CD4-positive, alpha-beta T cell (primary cell): ENCODE data around the gene AXDND1. TPM values are rescaled to one million over a fixed set of nuclear protein-coding genes. Genes with fewer than 3 reads are reported as not detected.
"Not testable (repeated sequence)": the region's sequence is repeated elsewhere in the genome, so short reads cannot be mapped to it uniquely, and the experiment has no call there.

Experiments
- ATAC-seq: fragments of 200-7000 bp; cut with Tn5 transposase; one replicate; pipeline ENCODE4 v1.10.0; 2022; ENCODE audit warnings: mild to moderate bottlenecking; ENCODE audit not compliant: poor library complexity
- CTCF ChIA-PET: fragments of 350-600 bp; sonication (Branson Sonifier 250); formaldehyde crosslinking; loops from one replicate; lab custom pipeline; 2021; ENCODE audit warnings: antibody characterized with exemption, inconsistent platforms; lab: Charles Lee
- POLR2A ChIA-PET: fragments of 350-600 bp; sonication (Branson Sonifier 250); formaldehyde crosslinking; loops from one replicate; lab custom pipeline; 2021; ENCODE audit warnings: antibody characterized with exemption, inconsistent platforms; lab: Charles Lee
- DNase-seq, 14 experiments: peaks; one replicate each; pipeline ENCODE4 v3.0.0-alpha.2; 2013 to 2020; ENCODE audit warnings: mixed read lengths in 2 of 14
- H3K27ac ChIP-seq, 2 donors: one replicate each; pipeline versions ENCODE4 v1.5.1 to v1.7.0; 2013; ENCODE audit warnings: low read length in 2 of 2, low read depth in 1 of 2, mild to moderate bottlenecking in 1 of 2
- H3K27me3 ChIP-seq, 2 experiments: 1 replicate in 1 of 2; 2 replicates in 1 of 2; pipeline versions ENCODE4 v1.6.1 to v1.7.0; 2013; ENCODE audit warnings: low read length in 2 of 2, control low read depth in 1 of 2, mild to moderate bottlenecking in 1 of 2, moderate library complexity in 1 of 2; ENCODE audit not compliant: insufficient read depth in 2 of 2, control insufficient read depth in 1 of 2
- H3K36me3 ChIP-seq: one replicate; pipeline ENCODE4 v1.6.1; 2013; ENCODE audit warnings: low read length, control low read depth; ENCODE audit not compliant: insufficient read depth
- H3K4me1 ChIP-seq: one replicate; pipeline ENCODE4 v1.6.1; 2013; ENCODE audit warnings: low read length, control low read depth; ENCODE audit not compliant: insufficient read depth
- H3K4me3 ChIP-seq: one replicate; pipeline ENCODE4 v1.5.1; 2013; ENCODE audit warnings: mild to moderate bottlenecking, low read length, moderate library complexity
- H3K9me3 ChIP-seq, 2 experiments: 1 replicate in 1 of 2; 2 replicates in 1 of 2; pipeline versions ENCODE4 v1.6.1 to v1.7.0; 2013; ENCODE audit warnings: low read length in 2 of 2, mild to moderate bottlenecking in 2 of 2, control low read depth in 1 of 2, moderate library complexity in 1 of 2; ENCODE audit not compliant: control insufficient read depth in 1 of 2, insufficient read depth in 1 of 2
- H3K27ac Mint-ChIP-seq: one replicate; pipeline ENCODE4 v1.8.0; 2020; ENCODE audit warnings: mixed read lengths
- H3K27me3 Mint-ChIP-seq: one replicate; pipeline ENCODE4 v1.8.0; 2021; ENCODE audit warnings: mixed read lengths
- H3K36me3 Mint-ChIP-seq: one replicate; pipeline ENCODE4 v1.8.0; 2021; ENCODE audit warnings: low read depth, mixed read lengths
- H3K4me1 Mint-ChIP-seq: one replicate; pipeline ENCODE4 v1.8.0; 2021; ENCODE audit warnings: low read depth, mixed read lengths
- H3K4me3 Mint-ChIP-seq: one replicate; pipeline ENCODE4 v1.8.0; 2020; ENCODE audit warnings: mild to moderate bottlenecking, mixed read lengths
- H3K9me3 Mint-ChIP-seq: one replicate; pipeline ENCODE4 v1.8.0; 2020; ENCODE audit warnings: mixed read lengths
- intact Hi-C, 2 experiments: fragments of 100-400 bp; cut with DNase I in 1 of 2; cut with micrococcal nuclease in 1 of 2; formaldehyde crosslinking; loops; one replicate each; pipeline versions ENCODE4 v1.15.1 to v1.9.0; 2023 to 2025; cut with DNase I, micrococcal nuclease
- total RNA-seq, 174 experiments: library from RNA in 2 of 174; stranded (reverse) in 2 of 174; gene quantifications; one replicate each; pipeline ENCODE4 v1.2.3 and lab custom pipeline; 2021 to 2026
- TF ChIP-seq, protein P1 (sequence below): fragments of 200-600 bp; IDR thresholded peaks from one replicate; pipeline ENCODE4 v1.8.0; 2022; ENCODE audit warnings: antibody characterized with exemption, mild to moderate bottlenecking

Gene AXDND1
- total RNA-seq, 2 experiments from 2014 or later: 1.1 TPM

DNA sequence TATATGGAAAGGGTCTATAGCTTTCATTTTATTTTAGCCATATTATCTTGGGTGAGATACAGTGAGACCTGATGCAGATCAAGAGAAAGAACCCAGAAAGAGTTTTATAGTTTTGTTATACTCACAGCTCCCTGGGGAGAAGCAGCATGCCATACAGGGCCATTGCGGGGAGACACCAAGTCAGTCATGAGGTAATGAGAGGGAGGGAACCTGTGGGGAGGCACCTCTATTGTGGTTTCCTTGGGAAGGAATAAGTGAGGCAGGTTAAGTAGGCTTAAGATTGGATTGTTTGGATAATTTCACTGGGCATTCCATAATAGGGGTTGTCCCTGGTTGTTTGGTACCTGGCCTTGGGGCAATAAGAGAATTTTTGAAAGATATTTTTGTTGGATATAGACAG is 19.7 kb downstream of the AXDND1 start:
- intact Hi-C loops: no loop called here
- Mint-ChIP-seq H3K36me3 (no peaks in the 10 kb centered on the region), H3K4me3 (no peak overlapping the region), H3K27me3 (no peaks in the 10 kb centered on the region), H3K27ac (no peak overlapping the region), H3K4me1 (no peaks in the 10 kb centered on the region), H3K9me3 (no peaks in the 10 kb centered on the region)
- TF ChIP-seq, protein P1, sequence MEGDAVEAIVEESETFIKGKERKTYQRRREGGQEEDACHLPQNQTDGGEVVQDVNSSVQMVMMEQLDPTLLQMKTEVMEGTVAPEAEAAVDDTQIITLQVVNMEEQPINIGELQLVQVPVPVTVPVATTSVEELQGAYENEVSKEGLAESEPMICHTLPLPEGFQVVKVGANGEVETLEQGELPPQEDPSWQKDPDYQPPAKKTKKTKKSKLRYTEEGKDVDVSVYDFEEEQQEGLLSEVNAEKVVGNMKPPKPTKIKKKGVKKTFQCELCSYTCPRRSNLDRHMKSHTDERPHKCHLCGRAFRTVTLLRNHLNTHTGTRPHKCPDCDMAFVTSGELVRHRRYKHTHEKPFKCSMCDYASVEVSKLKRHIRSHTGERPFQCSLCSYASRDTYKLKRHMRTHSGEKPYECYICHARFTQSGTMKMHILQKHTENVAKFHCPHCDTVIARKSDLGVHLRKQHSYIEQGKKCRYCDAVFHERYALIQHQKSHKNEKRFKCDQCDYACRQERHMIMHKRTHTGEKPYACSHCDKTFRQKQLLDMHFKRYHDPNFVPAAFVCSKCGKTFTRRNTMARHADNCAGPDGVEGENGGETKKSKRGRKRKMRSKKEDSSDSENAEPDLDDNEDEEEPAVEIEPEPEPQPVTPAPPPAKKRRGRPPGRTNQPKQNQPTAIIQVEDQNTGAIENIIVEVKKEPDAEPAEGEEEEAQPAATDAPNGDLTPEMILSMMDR: no peak
- Histone ChIP-seq H3K36me3 (no peaks in the 10 kb centered on the region), H3K27ac (no peak overlapping the region), H3K9me3 (no peaks in the 10 kb centered on the region), H3K4me3 (no peak overlapping the region), H3K27me3 (no peaks in the 10 kb centered on the region), H3K4me1 (no peaks in the 10 kb centered on the region)
- DNase-seq: no peak
- ChIA-PET POLR2A (no interaction called here), CTCF (interaction anchor here (1.0 kb wide), 1 partner anchor 10 kb away, joined by 4 read pairs; no protein-coding TSS in a partner anchor)
- ATAC-seq: no peak

DNA sequence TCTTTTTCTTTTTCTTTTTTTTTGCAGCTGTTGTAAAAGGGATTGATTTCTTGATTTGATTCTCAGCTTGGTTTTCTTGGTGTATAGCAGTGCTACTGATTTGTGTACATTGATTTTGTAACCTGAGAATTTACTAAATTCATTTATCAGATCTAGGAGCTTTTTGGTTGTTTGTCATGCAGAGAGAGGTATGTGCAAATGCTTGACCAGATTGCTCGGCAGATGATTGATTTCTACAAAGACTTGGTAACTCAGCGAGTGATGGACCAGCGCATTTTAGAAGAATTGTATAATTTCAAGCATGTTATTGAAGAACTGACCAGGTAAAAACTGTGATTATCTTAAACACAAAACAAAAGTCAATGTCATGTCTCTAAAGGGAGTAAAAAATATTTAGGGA is 27.9 kb downstream of the AXDND1 start:
- DNase-seq: no peak
- H3K4me3 Mint-ChIP-seq: no peak overlapping the region
- H3K4me1 Mint-ChIP-seq: no peaks in the 10 kb centered on the region
- no peak overlapping the region for H3K27ac Mint-ChIP-seq
- no peaks in the 10 kb centered on the region for H3K4me1 ChIP-seq
- peaks cover 7% of the 10 kb centered on the region for H3K9me3 Mint-ChIP-seq
- no peaks in the 10 kb centered on the region for H3K36me3 ChIP-seq
- TF ChIP-seq, protein P1: no peak
- H3K36me3 Mint-ChIP-seq: no peaks in the 10 kb centered on the region
- POLR2A ChIA-PET: no interaction called here
- CTCF ChIA-PET: interaction anchor here (0.6 kb wide), 1 partner anchor 202 kb away, joined by 3 read pairs; no protein-coding TSS in a partner anchor
- peaks cover 0 to 6% of the 10 kb centered on the region in 2 experiments for H3K27me3 ChIP-seq
- intact Hi-C loops: no loop called here
- H3K4me3 ChIP-seq: no peak overlapping the region
- H3K27me3 Mint-ChIP-seq: peaks cover 6% of the 10 kb centered on the region
- no peak for ATAC-seq
- H3K27ac ChIP-seq: no peak overlapping the region
- no peaks in the 10 kb centered on the region for H3K9me3 ChIP-seq

DNA sequence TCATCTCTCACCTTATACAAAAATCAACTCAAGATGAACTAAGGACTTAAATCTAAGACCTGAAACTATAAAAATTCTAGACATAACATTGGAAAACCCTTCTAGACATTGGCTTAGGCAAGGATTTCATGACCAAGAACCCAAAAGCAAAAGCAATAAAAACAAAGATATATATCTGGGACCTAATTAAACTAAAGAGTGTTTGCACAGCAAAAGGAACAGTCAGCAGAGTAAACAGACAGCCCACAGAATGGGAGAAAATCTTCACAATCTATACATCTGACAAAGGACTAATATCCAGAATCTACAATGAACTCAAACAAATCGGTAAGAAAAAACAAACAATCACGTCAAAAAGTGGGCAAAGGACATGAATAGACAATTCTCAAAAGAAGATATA is 33.6 kb downstream of the AXDND1 start:
- not testable (repeated sequence) for H3K27ac Mint-ChIP-seq

DNA sequence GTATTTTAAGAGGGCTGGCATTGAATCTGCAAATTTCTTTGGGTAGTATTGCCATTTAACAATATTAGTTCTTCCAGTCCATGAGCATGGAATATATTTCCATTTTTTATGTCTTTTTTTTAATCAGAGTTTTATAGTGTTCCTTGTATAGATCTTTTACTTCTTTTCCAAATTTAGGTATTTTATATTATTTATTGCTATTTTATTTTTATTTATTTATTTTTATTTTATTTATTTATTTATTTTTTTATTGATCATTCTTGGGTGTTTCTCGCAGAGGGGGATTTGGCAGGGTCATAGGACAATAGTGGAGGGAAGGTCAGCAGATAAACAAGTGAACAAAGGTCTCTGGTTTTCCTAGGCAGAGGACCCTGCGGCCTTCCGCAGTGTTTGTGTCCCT is 52.0 kb downstream of the AXDND1 start:
- ATAC-seq, H3K27ac Mint-ChIP-seq, CTCF ChIA-PET, H3K27me3 Mint-ChIP-seq, H3K9me3 ChIP-seq, H3K4me1 Mint-ChIP-seq, DNase-seq, H3K27me3 ChIP-seq, H3K9me3 Mint-ChIP-seq, intact Hi-C loops, H3K36me3 Mint-ChIP-seq, H3K4me3 Mint-ChIP-seq, H3K4me3 ChIP-seq, H3K36me3 ChIP-seq, H3K27ac ChIP-seq, POLR2A ChIA-PET, H3K4me1 ChIP-seq: not testable (repeated sequence)

More for the DNA sequence above, 33.6 kb downstream of the AXDND1 start:
- H3K9me3 Mint-ChIP-seq, H3K36me3 Mint-ChIP-seq, H3K4me3 Mint-ChIP-seq, H3K27me3 Mint-ChIP-seq, H3K4me3 ChIP-seq, H3K9me3 ChIP-seq, DNase-seq, H3K4me1 ChIP-seq, intact Hi-C loops, H3K27me3 ChIP-seq, CTCF ChIA-PET, POLR2A ChIA-PET, H3K27ac ChIP-seq, H3K4me1 Mint-ChIP-seq, ATAC-seq, H3K36me3 ChIP-seq: not testable (repeated sequence)

DNA sequence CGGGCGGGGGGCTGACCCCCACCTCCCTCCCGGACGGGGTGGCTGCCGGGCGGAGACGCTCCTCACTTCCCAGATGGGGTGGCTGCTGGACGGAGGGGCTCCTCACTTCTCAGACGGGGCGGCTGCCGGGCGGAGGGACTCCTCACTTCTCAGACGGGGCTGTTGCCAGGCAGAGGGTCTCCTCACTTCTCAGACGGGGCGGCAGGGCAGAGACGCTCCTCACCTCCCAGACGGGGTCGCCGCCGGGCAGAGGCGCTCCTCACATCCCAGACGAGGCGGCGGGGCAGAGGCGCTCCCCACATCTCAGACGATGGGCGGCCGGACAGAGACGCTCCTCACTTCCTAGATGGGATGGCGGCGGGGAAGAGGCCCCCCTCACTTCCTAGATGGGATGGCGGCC is 52.9 kb downstream of the AXDND1 start:
- H3K4me1 Mint-ChIP-seq, POLR2A ChIA-PET, DNase-seq, CTCF ChIA-PET, H3K27ac Mint-ChIP-seq, ATAC-seq, H3K36me3 Mint-ChIP-seq, H3K27ac ChIP-seq, H3K9me3 Mint-ChIP-seq, H3K27me3 Mint-ChIP-seq, H3K9me3 ChIP-seq, H3K36me3 ChIP-seq, H3K4me1 ChIP-seq, H3K4me3 ChIP-seq, intact Hi-C loops, H3K4me3 Mint-ChIP-seq, H3K27me3 ChIP-seq: not testable (repeated sequence)
